Measurements from ENCODE around the gene ITPR2.

Gene ITPR2

GRCh38 chr12:26410689-26411088 is 422.3 kb downstream of the ITPR2 start:
- Histone ChIP-seq H3K4me2 (ENCODE audit: low read length) (no peak overlapping the region), H3K27ac (ENCODE audit: low read depth, low read length, poor library complexity, severe bottlenecking) (no peak overlapping the region), H4K20me1 (ENCODE audit: insufficient read depth, low read length) (no peaks in the 10 kb centered on the region), H2AFZ (ENCODE audit: low read length) (no peak overlapping the region), H3K9me2 (ENCODE audit: low read depth, low read length) (no peaks in the 10 kb centered on the region), H3K9me3 (ENCODE audit: low read length) (no peaks in the 10 kb centered on the region), H3K27me3 (ENCODE audit: insufficient read depth, low read length) (no peaks in the 10 kb centered on the region), H3K36me3 (ENCODE audit: insufficient read depth, low read length) (peaks cover 19% of the 10 kb centered on the region; the same call in 1 of the 2 replicates), H3K4me3 (ENCODE audit: low read depth, low read length, poor library complexity, severe bottlenecking) (no peak overlapping the region), H3K9ac (ENCODE audit: low read length) (no peak overlapping the region), H3K79me2 (ENCODE audit: insufficient read depth, low read length) (no peaks in the 10 kb centered on the region), H3F3A (ENCODE audit: insufficient read depth, low read length) (no peaks in the 10 kb centered on the region), H3K4me1 (ENCODE audit: insufficient read depth, low read length, severe bottlenecking) (no peaks in the 10 kb centered on the region)
- no peak for TF ChIP-seq CTCF (IDR thresholded peaks at IDR 0.05; ENCODE audit: low read length)
- no peak for TF ChIP-seq EZH2 (IDR thresholded peaks at IDR 0.05; ENCODE audit: borderline replicate concordance, low read length)

- no peak overlapping the region for H3K4me3 ChIP-seq (ENCODE audit: low read depth, low read length, poor library complexity, severe bottlenecking)
- H3K36me3 ChIP-seq (ENCODE audit: insufficient read depth, low read length) = peaks cover 19% of the 10 kb centered on the region; the same call in 1 of the 2 replicates
- no peaks in the 10 kb centered on the region for H3K27me3 ChIP-seq (ENCODE audit: insufficient read depth, low read length)
- TF ChIP-seq CTCF (IDR thresholded peaks at IDR 0.05; ENCODE audit: low read length) = no peak
- TF ChIP-seq EZH2 (IDR thresholded peaks at IDR 0.05; ENCODE audit: borderline replicate concordance, low read length) = no peak
- no peak overlapping the region for H2AFZ ChIP-seq (ENCODE audit: low read length)
- no peaks in the 10 kb centered on the region for H3K9me2 ChIP-seq (ENCODE audit: low read depth, low read length)
- no peak overlapping the region for H3K9ac ChIP-seq (ENCODE audit: low read length)
- no peaks in the 10 kb centered on the region for H3K4me1 ChIP-seq (ENCODE audit: insufficient read depth, low read length, severe bottlenecking)
- no peaks in the 10 kb centered on the region for H3K9me3 ChIP-seq (ENCODE audit: low read length)
- no peak overlapping the region for H3K27ac ChIP-seq (ENCODE audit: low read depth, low read length, poor library complexity, severe bottlenecking)
- H3K79me2 ChIP-seq (ENCODE audit: insufficient read depth, low read length) = no peaks in the 10 kb centered on the region
- no peaks in the 10 kb centered on the region for H4K20me1 ChIP-seq (ENCODE audit: insufficient read depth, low read length)
- H3F3A ChIP-seq (ENCODE audit: insufficient read depth, low read length) = no peaks in the 10 kb centered on the region
- no peak overlapping the region for H3K4me2 ChIP-seq (ENCODE audit: low read length)
These were observed 426.2 kb downstream of the ITPR2 start for GRCh38 chr12:26406813-26407212.

DNA sequence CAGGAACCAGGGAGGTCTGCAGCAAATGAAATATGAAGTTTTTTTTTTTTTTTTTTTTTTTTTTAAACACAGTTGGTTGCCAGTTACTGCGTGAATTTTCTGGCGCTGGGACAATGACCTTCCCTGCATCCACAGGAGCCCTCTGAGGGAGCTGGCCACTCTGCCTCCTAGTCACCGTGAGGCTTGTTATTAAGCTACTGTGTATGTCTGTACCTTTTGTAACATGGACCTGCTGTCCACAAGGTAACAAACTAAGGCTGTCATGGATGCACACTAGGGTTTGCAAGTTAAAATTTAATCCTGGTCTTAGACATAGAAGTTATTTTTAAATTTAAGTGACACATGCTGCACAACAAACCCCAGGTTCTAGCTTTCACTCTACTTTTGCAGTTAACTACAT is 426.6 kb downstream of the ITPR2 start:
- H3K27me3 ChIP-seq (ENCODE audit: insufficient read depth, low read length) = no peaks in the 10 kb centered on the region
- H3K79me2 ChIP-seq (ENCODE audit: insufficient read depth, low read length) = no peaks in the 10 kb centered on the region
- TF ChIP-seq EZH2 (IDR thresholded peaks at IDR 0.05; ENCODE audit: borderline replicate concordance, low read length) (no peak), CTCF (IDR thresholded peaks at IDR 0.05; ENCODE audit: low read length) (no peak)
- H3K9me3 ChIP-seq (ENCODE audit: low read length) = no peaks in the 10 kb centered on the region
- no peak overlapping the region for H3K9ac ChIP-seq (ENCODE audit: low read length)
- H3F3A ChIP-seq (ENCODE audit: insufficient read depth, low read length) = no peaks in the 10 kb centered on the region
- H3K4me1 ChIP-seq (ENCODE audit: insufficient read depth, low read length, severe bottlenecking) = no peaks in the 10 kb centered on the region
- no peaks in the 10 kb centered on the region for H4K20me1 ChIP-seq (ENCODE audit: insufficient read depth, low read length)
- no peak overlapping the region for H2AFZ ChIP-seq (ENCODE audit: low read length)
- no peak overlapping the region for H3K4me3 ChIP-seq (ENCODE audit: low read depth, low read length, poor library complexity, severe bottlenecking)
- H3K36me3 ChIP-seq (ENCODE audit: insufficient read depth, low read length) = peaks cover 16% of the 10 kb centered on the region; the same call in 1 of the 2 replicates
- H3K27ac ChIP-seq (ENCODE audit: low read depth, low read length, poor library complexity, severe bottlenecking) = no peak overlapping the region
- no peaks in the 10 kb centered on the region for H3K9me2 ChIP-seq (ENCODE audit: low read depth, low read length)
- no peak overlapping the region for H3K4me2 ChIP-seq (ENCODE audit: low read length)

All from OCI-LY1 (cell line).